SH-SY5Y (cell line): ENCODE data around the gene CDKL5.

Source experiments
- GATA2 ChIP-seq: IDR thresholded peaks from 2 replicates; pipeline ENCODE4 v1.6.1; 2011; ENCODE audit warnings: mild to moderate bottlenecking, low read depth, low read length
- GATA3 ChIP-seq: IDR thresholded peaks from 2 replicates; pipeline ENCODE4 v1.6.1; 2011; ENCODE audit warnings: low read depth, mild to moderate bottlenecking, low read length, moderate library complexity

- no peak for TF ChIP-seq GATA3
- no peak for TF ChIP-seq GATA2
Observed at GRCh38 chrX:18677161-18677869, 251.9 kb downstream of the CDKL5 start.
